ENCODE measurements around the gene KLRD1. TPM values are rescaled to one million over a fixed set of nuclear protein-coding genes. Genes with fewer than 3 reads are reported as not detected.
"Not testable (repeated sequence)": the region's sequence is repeated elsewhere in the genome, so short reads cannot be mapped to it uniquely, and the experiment has no call there.

Gene KLRD1
- total RNA-seq, 4 donors from 2014 or later = 0.37 to 0.94 (median 0.70) TPM

DNA sequence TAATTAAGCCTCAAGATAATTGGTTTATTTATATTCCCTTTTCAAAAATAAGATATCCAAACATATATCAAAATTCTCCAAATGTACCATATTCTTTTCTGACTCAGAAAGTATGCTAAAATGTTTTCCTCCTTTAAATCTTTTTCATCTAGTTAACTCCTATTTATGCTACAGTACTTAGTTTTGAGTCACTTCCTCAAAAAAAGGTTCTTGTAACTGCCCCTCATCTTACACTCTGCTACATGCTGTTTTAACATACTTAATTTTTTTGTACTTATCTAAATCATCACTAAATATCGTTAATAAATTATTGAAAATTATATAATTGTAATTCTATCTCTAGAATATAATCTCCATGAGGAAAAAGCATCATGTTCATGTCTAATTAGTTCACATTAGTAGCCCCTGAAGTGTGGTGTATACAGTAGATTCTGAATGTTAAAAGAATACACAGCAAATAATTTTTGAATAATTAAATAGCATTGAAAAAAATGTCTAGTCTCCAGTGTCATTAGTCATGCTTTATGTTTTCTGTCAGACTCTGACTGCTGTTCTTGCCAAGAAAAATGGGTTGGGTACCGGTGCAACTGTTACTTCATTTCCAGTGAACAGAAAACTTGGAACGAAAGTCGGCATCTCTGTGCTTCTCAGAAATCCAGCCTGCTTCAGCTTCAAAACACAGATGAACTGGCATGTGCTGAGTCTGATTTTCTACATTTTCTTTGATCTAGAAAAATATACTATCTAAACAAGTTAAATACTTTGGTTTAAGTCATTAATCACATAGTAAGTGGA lies 3.5 kb downstream of the KLRD1 start:
- ATAC-seq = no peak
- Histone ChIP-seq H3K4me3 (no peak overlapping the region), H3K4me1 (no peaks in the 10 kb centered on the region), H3K9me3 (no peaks in the 10 kb centered on the region), H3K27me3 (no peaks in the 10 kb centered on the region), H3K36me3 (no peaks in the 10 kb centered on the region), H3K27ac (no peak overlapping the region)
- 28 to 55% methylated on average over 4 of the region's 4 CpGs for WGBS, 2 donors (ENCODE audit: low coverage in 1 of 2)
- TF ChIP-seq EP300 (IDR thresholded peaks at IDR 0.05) = no peak

DNA sequence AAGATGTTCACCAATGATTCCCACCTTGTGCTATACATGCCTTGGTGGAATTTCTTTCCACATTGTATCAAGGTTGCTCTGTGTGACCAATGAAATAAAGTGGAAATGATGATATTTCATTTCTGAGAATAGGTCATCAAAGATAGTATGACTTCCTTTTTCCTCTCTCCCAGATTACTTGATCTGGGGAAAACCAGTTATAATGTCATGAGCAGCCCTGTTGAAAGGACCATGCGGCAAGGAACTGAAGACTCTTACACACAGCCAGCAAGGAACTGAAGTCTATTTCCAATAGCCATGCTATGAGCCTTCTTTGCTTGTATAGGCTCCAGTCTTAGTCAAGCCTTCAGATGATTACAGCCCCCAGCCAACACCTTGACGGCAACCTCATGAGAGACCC lies 11.7 kb downstream of the KLRD1 start:
- no peaks in the 10 kb centered on the region for H3K27me3 ChIP-seq
- no peak for ATAC-seq
- TF ChIP-seq, protein P1, sequence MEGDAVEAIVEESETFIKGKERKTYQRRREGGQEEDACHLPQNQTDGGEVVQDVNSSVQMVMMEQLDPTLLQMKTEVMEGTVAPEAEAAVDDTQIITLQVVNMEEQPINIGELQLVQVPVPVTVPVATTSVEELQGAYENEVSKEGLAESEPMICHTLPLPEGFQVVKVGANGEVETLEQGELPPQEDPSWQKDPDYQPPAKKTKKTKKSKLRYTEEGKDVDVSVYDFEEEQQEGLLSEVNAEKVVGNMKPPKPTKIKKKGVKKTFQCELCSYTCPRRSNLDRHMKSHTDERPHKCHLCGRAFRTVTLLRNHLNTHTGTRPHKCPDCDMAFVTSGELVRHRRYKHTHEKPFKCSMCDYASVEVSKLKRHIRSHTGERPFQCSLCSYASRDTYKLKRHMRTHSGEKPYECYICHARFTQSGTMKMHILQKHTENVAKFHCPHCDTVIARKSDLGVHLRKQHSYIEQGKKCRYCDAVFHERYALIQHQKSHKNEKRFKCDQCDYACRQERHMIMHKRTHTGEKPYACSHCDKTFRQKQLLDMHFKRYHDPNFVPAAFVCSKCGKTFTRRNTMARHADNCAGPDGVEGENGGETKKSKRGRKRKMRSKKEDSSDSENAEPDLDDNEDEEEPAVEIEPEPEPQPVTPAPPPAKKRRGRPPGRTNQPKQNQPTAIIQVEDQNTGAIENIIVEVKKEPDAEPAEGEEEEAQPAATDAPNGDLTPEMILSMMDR (IDR thresholded peaks at IDR 0.05) = no peak
- TF ChIP-seq POLR2A (IDR thresholded peaks at IDR 0.05) (no peak), EP300 (IDR thresholded peaks at IDR 0.05) (no peak), POLR2AphosphoS5 (IDR thresholded peaks at IDR 0.05) (no peak)
- H3K36me3 ChIP-seq = no peaks in the 10 kb centered on the region
- H3K27ac ChIP-seq = no peak overlapping the region
- no peak overlapping the region for H3K4me3 ChIP-seq
- H3K4me1 ChIP-seq = no peaks in the 10 kb centered on the region
- WGBS, 2 donors (ENCODE audit: low coverage in 1 of 2) = 96 to 100% methylated on average over 2 of the region's 2 CpGs
- H3K9me3 ChIP-seq = no peaks in the 10 kb centered on the region

- WGBS, 2 donors (ENCODE audit: low coverage in 1 of 2) = 80 to 92% methylated on average over 1 of the region's 1 CpG
- H3K4me3 ChIP-seq = no peak overlapping the region
- no peaks in the 10 kb centered on the region for H3K4me1 ChIP-seq
- no peak for TF ChIP-seq POLR2AphosphoS5 (IDR thresholded peaks at IDR 0.05)
- no peak for TF ChIP-seq POLR2A (IDR thresholded peaks at IDR 0.05)
- TF ChIP-seq, protein P1 (IDR thresholded peaks at IDR 0.05) = no peak
- no peak for TF ChIP-seq EP300 (IDR thresholded peaks at IDR 0.05)
- H3K9me3 ChIP-seq = no peaks in the 10 kb centered on the region
- no peak for ATAC-seq
- H3K27me3 ChIP-seq = no peaks in the 10 kb centered on the region
- no peaks in the 10 kb centered on the region for H3K36me3 ChIP-seq
- H3K27ac ChIP-seq = no peak overlapping the region
Observed at GRCh38 chr12:10320643-10321042, 13.0 kb downstream of the KLRD1 start.

DNA sequence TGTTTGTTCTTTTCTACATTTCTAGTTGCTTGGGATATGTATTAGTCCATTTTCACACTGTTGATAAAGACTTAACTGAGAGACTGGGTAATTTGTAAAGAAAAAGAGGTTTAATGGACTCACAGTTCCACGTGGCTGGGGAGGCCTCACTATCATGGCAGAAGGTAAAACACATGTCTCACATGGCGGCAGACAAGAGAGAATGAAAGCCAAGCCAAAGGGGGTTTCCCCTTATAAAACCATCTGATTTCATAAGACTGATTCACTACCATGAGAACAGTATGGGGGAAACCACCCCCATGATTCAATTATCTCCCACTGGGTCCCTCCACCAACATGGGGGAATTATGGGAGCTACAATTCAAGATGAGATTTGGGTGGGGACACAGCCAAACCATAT lies 21.0 kb downstream of the KLRD1 start:
- H3K27me3 ChIP-seq, H3K36me3 ChIP-seq, H3K27ac ChIP-seq, H3K4me3 ChIP-seq, H3K4me1 ChIP-seq, ATAC-seq: not testable (repeated sequence)
- 60 to 71% methylated on average over 2 of the region's 2 CpGs for WGBS, 2 donors (ENCODE audit: low coverage in 1 of 2)
- H3K9me3 ChIP-seq = peaks cover 0 to 11% (median 0%) of the 10 kb centered on the region in 3 donors

- Histone ChIP-seq H3K27ac (no peak overlapping the region), H3K9me3 (peaks cover 0 to 7% (median 0%) of the 10 kb centered on the region in 3 donors), H3K4me3 (no peak overlapping the region), H3K4me1 (no peaks in the 10 kb centered on the region), H3K36me3 (no peaks in the 10 kb centered on the region), H3K27me3 (no peaks in the 10 kb centered on the region)
- TF ChIP-seq EP300 (IDR thresholded peaks at IDR 0.05) (no peak), POLR2A (IDR thresholded peaks at IDR 0.05) (no peak)
- TF ChIP-seq, protein P1 (IDR thresholded peaks at IDR 0.05) = peak; percentile 14 to 68 (median 58)
- ATAC-seq = no peak
- 36 to 44% methylated on average over 2 of the region's 2 CpGs for WGBS, 2 donors (ENCODE audit: low coverage in 1 of 2)
Observed at GRCh38 chr12:10331642-10332239, 24.1 kb downstream of the KLRD1 start.

GRCh38 chr12:10336196-10336595 lies 28.5 kb downstream of the KLRD1 start:
- 45 to 60% methylated on average over 1 to 4 of the region's 4 CpGs for WGBS, 2 donors (ENCODE audit: low coverage in 1 of 2)
- not testable (repeated sequence) for H3K9me3 ChIP-seq

DNA sequence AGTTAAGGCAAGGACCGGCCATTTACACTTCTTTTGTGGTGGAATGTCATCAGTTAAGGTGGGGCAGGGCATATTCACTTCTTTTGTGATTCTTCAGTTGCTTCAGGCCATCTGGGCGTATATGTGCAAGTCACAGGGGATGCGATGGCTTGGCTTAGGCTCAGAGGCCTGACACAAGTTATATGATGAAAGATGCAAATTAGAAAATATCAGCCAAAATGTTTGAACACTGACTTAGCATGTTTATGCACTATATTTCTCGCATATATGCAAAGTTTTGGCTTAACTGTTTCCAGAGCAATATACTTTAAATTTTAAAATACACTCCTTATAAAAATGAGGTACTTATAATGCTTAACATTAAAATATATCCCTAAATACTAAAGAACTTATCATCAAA lies 30.8 kb downstream of the KLRD1 start:
- WGBS, 2 donors (ENCODE audit: low coverage in 1 of 2) = 72 to 82% methylated on average over 3 of the region's 4 CpGs
- H3K4me3 ChIP-seq, ATAC-seq, H3K27ac ChIP-seq, H3K9me3 ChIP-seq, H3K36me3 ChIP-seq, H3K27me3 ChIP-seq, H3K4me1 ChIP-seq: not testable (repeated sequence)

More at GRCh38 chr12:10336196-10336595, 28.5 kb downstream of the KLRD1 start:
- not testable (repeated sequence) for ATAC-seq, H3K4me1 ChIP-seq, H3K36me3 ChIP-seq, H3K4me3 ChIP-seq, H3K27ac ChIP-seq, H3K27me3 ChIP-seq

Data from gastroesophageal sphincter (tissue), 4 donors.